K562 (cell line): ENCODE results near the gene SEZ6. TPM values are rescaled to one million over a fixed set of nuclear protein-coding genes. Genes with fewer than 3 reads are reported as not detected.

ENCODE experiments used
- CBFA2T3 ChIP-seq: fragments of 450-650 bp; IDR thresholded peaks from 2 replicates; pipeline ENCODE4 v1.6.1; 2017
- CGGBP1 ChIP-seq: fragments of 250-450 bp; sonication (Bioruptor Pico); IDR thresholded peaks from 2 replicates; pipeline ENCODE4 v1.9.0; 2021; ENCODE audit warnings: mild to moderate bottlenecking
- CREBBP ChIP-seq: IDR thresholded peaks from one replicate; pipeline ENCODE4 v1.6.1; 2012; ENCODE audit warnings: low read depth, mild to moderate bottlenecking, control low read depth, inconsistent platforms, low read length
- DNMT1 ChIP-seq: fragments of 450-650 bp; IDR thresholded peaks from 2 replicates; pipeline ENCODE4 v1.6.1; 2016; ENCODE audit warnings: antibody characterized with exemption, mild to moderate bottlenecking
- E2F6 ChIP-seq, 2 experiments: IDR thresholded peaks; 2 replicates each; pipeline ENCODE4 v1.6.1; 2011; ENCODE audit warnings: borderline replicate concordance in 1 of 2, control low read depth in 1 of 2, low read depth in 1 of 2, low read length in 1 of 2, mild to moderate bottlenecking in 1 of 2, mixed read lengths in 1 of 2, moderate library complexity in 1 of 2; ENCODE audit not compliant: insufficient read depth in 1 of 2, insufficient read length in 1 of 2, poor library complexity in 1 of 2, severe bottlenecking in 1 of 2; ENCODE audit errors: extremely low read depth in 1 of 2
- JUND ChIP-seq, 2 experiments: IDR thresholded peaks; 2 replicates in 1 of 2; 3 replicates in 1 of 2; pipeline ENCODE4 v1.6.1; 2011; ENCODE audit warnings: borderline replicate concordance in 2 of 2, low read depth in 2 of 2, low read length in 2 of 2, improper control_type of control experiment in 1 of 2, missing biosample characterization in 1 of 2, missing genetic modification characterization in 1 of 2, missing genetic modification reagents in 1 of 2
- L3MBTL2 ChIP-seq: fragments of 450-650 bp; IDR thresholded peaks from 2 replicates; pipeline ENCODE4 v1.6.1; 2016; ENCODE audit warnings: mild to moderate bottlenecking, moderate library complexity
- PBX2 ChIP-seq, 2 experiments: IDR thresholded peaks in 1 of 2; conservative IDR thresholded peaks in 1 of 2; 2 replicates each; pipeline ENCODE4 v1.6.1; 2016; ENCODE audit warnings: low read depth in 2 of 2, mild to moderate bottlenecking in 1 of 2, missing compliant biosample characterization in 1 of 2, missing genetic modification characterization in 1 of 2, moderate library complexity in 1 of 2
- PHF8 ChIP-seq: fragments of 200-600 bp; sonication (generic); IDR thresholded peaks from 2 replicates; pipeline ENCODE4 v1.6.1; 2012; ENCODE audit warnings: mixed run types, mild to moderate bottlenecking, inconsistent platforms, low read length, moderate library complexity, borderline replicate concordance
- POLR2B ChIP-seq: fragments of 450-650 bp; IDR thresholded peaks from 2 replicates; pipeline ENCODE4 v1.6.1; 2018; ENCODE audit warnings: low read depth; ENCODE audit not compliant: partially characterized antibody
- SAFB2 ChIP-seq: fragments of 200-400 bp; formaldehyde crosslinking; IDR thresholded peaks from 2 replicates; pipeline ENCODE4 v1.6.1; 2018; ENCODE audit warnings: borderline replicate concordance, low read length, low read depth, moderate library complexity; ENCODE audit not compliant: severe bottlenecking
- SMARCE1 ChIP-seq: fragments of 450-650 bp; IDR thresholded peaks from 2 replicates; pipeline ENCODE4 v1.7.1; 2016; ENCODE audit warnings: mild to moderate bottlenecking
- TCF7L2 ChIP-seq: fragments of 150-350 bp; IDR thresholded peaks from 2 replicates; pipeline ENCODE4 v1.6.1; 2016; ENCODE audit warnings: low read depth, mild to moderate bottlenecking, low read length, moderate library complexity
- ZBTB2 ChIP-seq: fragments of 450-650 bp; IDR thresholded peaks from 2 replicates; pipeline ENCODE4 v1.6.1; 2016; ENCODE audit warnings: antibody characterized with exemption
- ZNF253 ChIP-seq: fragments of 250-450 bp; sonication (Bioruptor Pico); conservative IDR thresholded peaks from 2 replicates; pipeline ENCODE4 v1.6.1; 2021; ENCODE audit warnings: mild to moderate bottlenecking
- polyA plus RNA-seq, 8 experiments: library from polyadenylated mRNA; depleted of rRNA in 4 of 8; stranded (reverse) in 5 of 8; unstranded in 3 of 8; fragments of >200 nt; fragmentation: Nextera tagmentation in 2 of 8; fragmentation: Illumina TruSeq in 1 of 8; extraction: Ambion mirVana in 2 of 8; extraction: Trizol in 1 of 8; gene quantifications; 2 replicates each; pipeline versions ENCODE4 v1.2.1 to v1.2.3, GENCODE V29; 2011 to 2014; ENCODE audit warnings: inconsistent platforms in 1 of 8, missing spikeins in 1 of 8
- total RNA-seq, 7 experiments: library from RNA; depleted of rRNA in 6 of 7; stranded (reverse); fragments of >200 nt in 6 of 7; fragmentation: Illumina TruSeq in 2 of 7; extraction: Trizol in 2 of 7; gene quantifications; 2 replicates each; pipeline versions ENCODE4 v1.2.1 to v1.2.3, GENCODE V29; 2011 to 2021; ENCODE audit warnings: low replicate concordance in 1 of 7

SEZ6 gene
- total and polyA plus RNA-seq, 9 of the 15 experiments (the other 6 are each of a cell fraction or from before 2014, with no cell fraction given) = not detected

GRCh38 chr17:28907709-28908475 lies 97.9 kb downstream of the SEZ6 start (continued):
- TF ChIP-seq PHF8 = no peak
- TF ChIP-seq CREBBP = no peak
- TF ChIP-seq POLR2B = no peak
- no peak for TF ChIP-seq PBX2 (CRISPR knock-in tag; IDR thresholded peaks at IDR 0.05; ENCODE audit: low read depth)
- TF ChIP-seq PBX2 (tag; conservative IDR thresholded peaks at IDR 0.05; ENCODE audit: low read depth) = no peak
- TF ChIP-seq SAFB2 = no peak
- peak; percentile 30; the same call in 1 of the 2 replicates for TF ChIP-seq SMARCE1
- TF ChIP-seq ZBTB2 = no peak
- no peak for TF ChIP-seq CGGBP1 (CRISPR knock-in tag)
- TF ChIP-seq CBFA2T3 = peak; percentile 68
- TF ChIP-seq ZNF253 (CRISPR knock-in tag) = no peak
- TF ChIP-seq DNMT1 = 0 out of 2 replicates have a peak, but pooled peaks have one; percentile 48
- TF ChIP-seq JUND (IDR thresholded peaks at IDR 0.05; ENCODE audit: borderline replicate concordance, low read depth, low read length) = no peak
- no peak for TF ChIP-seq JUND (tag; IDR thresholded peaks at IDR 0.05; ENCODE audit: borderline replicate concordance, low read depth, low read length)
- TF ChIP-seq TCF7L2 = no peak
- no peak for TF ChIP-seq E2F6 (IDR thresholded peaks at IDR 0.05; ENCODE audit: borderline replicate concordance in 1 of 2, extremely low read depth in 1 of 2, insufficient read depth in 1 of 2, insufficient read length in 1 of 2, low read depth in 1 of 2, low read length in 1 of 2, poor library complexity in 1 of 2, severe bottlenecking in 1 of 2)
- TF ChIP-seq L3MBTL2 = no peak
